NCI-H774 (cell line): ENCODE data around the gene EBNA1BP2.
"Not testable (repeated sequence)": the region's sequence is repeated elsewhere in the genome, so short reads cannot be mapped to it uniquely, and the experiment has no call there.

Experiments used
- DNase-seq: peaks from one replicate; lab custom pipeline; 2025; lab: John Stamatoyannopoulos, UW

The EBNA1BP2 gene

GRCh38 chr1:43119928-43120586, 52.0 kb downstream of the EBNA1BP2 start:
- not testable (repeated sequence) for DNase-seq
